GM18505 (cell line): ENCODE measurements around the gene CHST4.

ENCODE experiments used
- ATAC-seq: cut with Tn5 transposase; IDR thresholded peaks from one replicate; pipeline ENCODE4 v1.9.1; 2021; ENCODE audit not compliant: unreplicated experiment
- POLR2A ChIP-seq: IDR thresholded peaks from 4 replicates; pipeline ENCODE4 v1.6.1; 2011; ENCODE audit warnings: borderline replicate concordance; ENCODE audit not compliant: insufficient read depth, insufficient read length; ENCODE audit errors: extremely low read depth

CHST4 gene

DNA sequence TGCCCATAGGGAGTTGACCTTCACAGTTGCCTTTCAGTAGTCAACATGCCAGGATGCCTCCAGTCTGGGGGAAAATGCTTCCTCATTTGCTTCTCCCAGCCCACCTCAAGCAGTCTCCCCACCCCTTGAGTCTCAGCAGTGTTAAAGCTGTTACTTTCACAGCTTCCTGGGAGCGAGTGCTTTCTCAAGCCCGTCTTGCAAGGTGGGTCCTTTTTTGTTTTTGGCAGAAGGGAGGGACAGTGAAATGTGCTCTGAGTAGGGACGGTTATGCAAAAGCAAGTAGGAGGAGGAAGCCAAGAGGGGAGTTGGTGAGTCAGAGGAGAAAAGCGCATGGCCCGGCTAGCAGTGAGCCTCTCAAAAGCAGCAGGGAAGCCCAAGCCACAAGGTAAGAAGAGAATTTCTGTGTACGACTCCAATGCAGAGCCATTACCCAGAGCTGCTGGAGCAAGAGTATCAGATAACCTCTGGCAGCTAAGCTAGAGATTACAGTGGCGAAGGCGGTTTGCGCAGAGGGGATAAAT, at the start of gene CHST4:
Gene CHST4 (plus strand): TSS at position 316 of the 521 bp plus-strand sequence. CDS start 10,252 bp downstream, outside the sequence.
- ATAC-seq = no peak
- no peak for TF ChIP-seq POLR2A

DNA sequence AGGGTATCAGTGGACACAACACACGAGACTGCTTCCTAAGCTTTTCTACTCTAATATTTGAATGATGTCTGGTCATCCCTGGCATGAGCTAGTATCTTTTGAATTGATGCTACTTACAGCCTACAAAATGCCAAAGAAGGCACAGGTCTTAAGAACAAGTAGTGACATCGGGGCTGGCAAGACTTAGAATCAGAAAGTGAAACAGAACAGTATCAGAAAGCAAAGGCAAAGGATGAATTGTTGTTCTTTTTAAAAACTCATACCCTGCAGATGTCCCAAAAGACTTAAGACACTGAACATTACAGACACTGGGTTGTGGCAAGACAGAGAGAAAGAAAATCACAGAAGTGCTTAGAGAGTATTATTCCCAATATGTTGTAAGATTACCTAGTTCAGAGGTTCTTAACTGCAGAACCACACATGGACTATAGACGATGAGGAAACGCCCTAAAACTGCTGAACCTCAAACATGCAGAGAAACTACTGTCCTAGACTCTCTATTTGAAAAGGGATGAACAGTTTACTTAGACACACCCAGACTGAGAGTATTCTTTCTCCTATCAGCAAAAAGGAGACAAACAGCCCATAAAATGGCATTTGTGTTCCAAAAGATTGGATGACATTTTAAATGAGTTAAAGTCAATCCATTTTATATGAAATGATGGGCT, 49.6 kb upstream of the CHST4 start:
- no peak for ATAC-seq
- no peak for TF ChIP-seq POLR2A

DNA sequence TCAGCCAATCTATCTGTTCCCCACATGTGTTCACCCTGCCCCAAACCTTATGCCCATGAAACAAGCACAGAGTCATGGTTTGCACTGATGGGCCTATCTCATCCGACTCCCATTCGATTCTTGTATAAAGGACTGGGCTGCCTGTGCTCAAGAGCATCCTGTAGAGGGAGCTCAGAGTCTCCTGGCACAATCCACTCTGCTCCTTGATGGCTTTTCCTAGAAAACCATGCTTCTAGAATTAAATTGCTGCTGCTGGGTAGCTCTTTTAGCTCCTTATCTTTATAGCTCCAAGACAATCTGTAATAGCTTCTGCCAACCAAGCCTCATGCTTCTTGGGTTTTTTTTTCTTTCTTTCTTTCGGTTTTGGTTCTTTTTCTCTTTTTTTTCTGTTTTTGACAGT, 46.8 kb upstream of the CHST4 start:
- ATAC-seq = no peak
- no peak for TF ChIP-seq POLR2A

DNA sequence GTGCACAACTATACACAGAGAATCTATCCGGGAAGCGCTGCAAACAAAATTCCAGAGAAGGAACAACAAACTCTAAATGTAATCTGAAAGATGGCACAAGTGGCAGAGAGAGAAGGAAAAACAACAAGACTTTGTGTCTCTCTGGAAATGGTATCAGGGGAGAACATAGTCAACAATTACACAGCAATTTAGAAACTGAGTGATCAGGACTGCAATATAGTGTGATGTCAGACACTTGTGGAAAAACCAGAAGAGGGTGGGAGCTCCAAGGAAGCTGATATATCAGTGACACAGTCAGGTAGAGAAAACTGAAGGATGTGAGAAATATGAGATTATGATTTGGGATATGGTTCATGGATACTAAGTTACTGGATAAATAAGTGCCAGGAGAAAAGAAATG, 45.3 kb upstream of the CHST4 start:
- no peak for ATAC-seq
- TF ChIP-seq POLR2A = no peak

DNA sequence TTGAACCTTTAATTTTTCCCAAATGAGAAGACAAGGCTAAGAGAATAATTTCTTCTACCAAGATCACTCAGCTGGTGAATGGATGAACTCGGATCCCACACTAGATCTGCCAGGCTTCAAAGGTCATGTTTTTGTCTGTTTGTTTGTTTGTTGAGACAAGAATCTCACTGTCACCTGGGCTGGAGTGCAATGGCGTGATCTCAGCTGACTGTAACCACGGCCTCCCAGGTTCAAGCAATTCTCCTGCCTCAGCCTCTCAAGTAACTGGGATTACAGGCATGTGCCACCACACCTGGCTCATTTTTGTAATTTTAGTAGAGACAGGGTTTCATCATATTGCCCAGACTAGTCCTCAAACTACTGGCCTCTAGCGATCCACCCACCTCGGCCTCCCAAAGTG, 43.7 kb upstream of the CHST4 start:
- ATAC-seq = no peak
- TF ChIP-seq POLR2A = no peak

DNA sequence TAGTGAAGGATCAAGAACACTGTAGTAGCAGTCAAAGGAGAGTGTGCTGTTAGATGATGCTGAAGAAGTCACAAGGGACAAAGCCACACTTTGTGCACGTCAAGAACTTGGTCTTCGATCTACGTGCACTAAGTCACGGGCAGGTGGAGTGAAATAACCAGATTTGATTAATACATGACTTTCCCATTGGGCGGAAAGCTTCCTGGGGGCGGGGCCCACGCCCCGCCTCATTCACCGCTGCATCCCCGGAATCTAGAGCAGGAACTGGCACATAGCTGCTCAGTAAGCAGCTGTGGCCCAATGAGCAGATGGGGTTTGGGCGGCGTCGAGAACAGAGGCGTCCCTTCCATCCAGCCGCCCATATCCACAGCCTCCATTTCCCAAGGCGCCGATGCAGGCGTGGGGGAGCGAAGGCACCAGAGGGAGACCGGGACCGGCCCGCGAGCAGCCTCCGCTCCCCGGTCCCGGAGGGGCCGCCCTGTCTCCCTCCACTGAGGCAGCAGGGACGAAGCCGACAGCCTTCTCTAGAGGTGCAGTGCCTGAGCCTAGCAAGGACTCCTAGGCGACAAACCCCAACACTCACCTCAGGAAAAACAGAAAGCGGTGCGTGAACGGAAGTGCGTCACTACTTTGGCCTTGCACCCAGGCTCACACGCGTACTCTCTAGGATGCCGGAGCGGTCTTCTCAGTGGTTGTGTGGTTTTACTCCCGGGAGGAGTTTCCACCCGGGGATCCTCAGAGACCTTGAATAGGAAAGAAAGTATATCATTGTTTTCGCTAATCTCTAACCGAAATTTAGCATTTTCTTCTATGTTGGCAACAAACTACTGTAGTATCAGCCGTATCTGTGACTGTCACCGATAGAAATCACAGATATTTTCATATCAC, 42.0 kb upstream of the CHST4 start:
- peak; percentile 84 for TF ChIP-seq POLR2A
- ATAC-seq = peak; percentile 88

DNA sequence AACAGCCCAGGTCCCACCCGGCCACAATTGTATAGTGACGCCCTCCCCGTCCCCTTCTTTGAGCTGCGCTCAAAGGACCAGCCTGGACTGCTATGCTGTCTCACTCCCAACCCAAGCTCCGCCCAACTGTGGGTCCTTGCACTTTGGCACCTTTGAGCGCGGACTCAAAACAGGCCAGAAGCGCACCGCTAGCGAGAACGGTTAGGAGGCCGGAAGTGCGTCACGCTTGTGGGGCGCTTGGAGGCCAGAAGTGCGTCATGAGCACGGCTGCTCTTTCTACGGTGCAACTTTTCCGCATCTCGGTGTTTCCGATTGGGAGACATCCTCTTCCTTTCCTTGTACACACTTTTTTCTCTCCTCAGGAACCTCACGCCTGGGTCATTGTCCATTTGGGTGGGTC, 37.1 kb upstream of the CHST4 start, which contains the start of gene ZNF19:
Gene ZNF19 (minus strand): TSS at position 203 of the 400 bp plus-strand sequence. CDS start 7,210 bp downstream, outside the sequence.
- ATAC-seq = no peak
- no peak for TF ChIP-seq POLR2A

DNA sequence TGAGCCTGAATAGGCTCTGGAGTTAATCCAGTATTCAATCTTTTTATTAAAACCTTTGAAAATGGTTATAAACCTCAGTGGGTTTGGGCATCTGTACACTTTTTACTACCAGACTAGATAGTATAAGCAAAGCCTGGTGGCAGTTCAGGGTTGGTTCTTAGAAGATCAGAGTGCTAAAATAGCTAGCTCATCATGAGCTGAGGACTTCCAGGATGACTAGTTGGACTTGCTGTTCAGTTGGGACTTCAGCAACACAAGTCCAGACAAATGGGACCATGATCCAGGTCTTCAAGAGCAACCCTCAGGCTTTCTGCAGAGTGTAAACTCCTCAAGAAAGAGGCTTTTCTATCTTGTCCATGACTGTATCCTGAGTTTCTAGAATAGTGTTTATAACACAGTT, 35.9 kb upstream of the CHST4 start:
- ATAC-seq = no peak
- no peak for TF ChIP-seq POLR2A

DNA sequence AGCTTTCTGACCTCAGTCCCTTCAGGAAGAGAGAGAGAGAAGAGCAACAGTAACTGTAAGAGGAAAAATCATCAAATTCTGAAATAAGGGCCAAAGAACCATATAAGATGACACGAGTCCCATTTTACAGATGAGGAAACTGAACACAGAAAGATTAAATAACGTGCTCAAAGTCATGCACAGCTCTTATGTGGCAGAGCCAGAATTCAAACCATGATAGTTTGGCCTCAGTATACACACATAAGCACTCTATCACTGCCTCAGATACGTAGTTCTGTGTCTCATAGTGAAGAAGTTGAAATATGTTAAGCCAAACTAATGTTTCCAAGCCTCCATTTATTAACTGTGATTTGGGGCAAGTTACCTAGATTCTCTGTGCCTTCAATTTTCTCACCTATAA, 35.2 kb upstream of the CHST4 start:
- TF ChIP-seq POLR2A = no peak
- ATAC-seq = no peak

DNA sequence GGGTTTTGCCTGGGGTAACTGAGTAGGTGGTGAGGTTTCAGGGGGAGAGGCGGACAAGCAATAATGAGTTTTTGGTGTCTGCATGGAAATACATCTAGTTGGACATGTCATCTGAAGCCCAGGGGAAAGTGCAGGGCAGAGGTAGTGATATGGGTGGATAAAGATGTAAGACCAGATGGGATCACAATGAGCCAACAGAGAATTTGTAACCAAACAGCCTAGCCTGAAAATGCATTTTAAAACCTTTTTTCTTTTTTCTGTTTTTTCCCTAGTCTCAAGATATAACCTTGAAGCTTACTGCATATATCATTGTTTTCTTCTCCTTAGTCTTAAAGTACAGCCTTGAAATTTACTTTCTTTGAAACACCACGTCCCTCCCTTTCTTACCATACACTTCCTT, 33.4 kb upstream of the CHST4 start:
- ATAC-seq = no peak
- no peak for TF ChIP-seq POLR2A

DNA sequence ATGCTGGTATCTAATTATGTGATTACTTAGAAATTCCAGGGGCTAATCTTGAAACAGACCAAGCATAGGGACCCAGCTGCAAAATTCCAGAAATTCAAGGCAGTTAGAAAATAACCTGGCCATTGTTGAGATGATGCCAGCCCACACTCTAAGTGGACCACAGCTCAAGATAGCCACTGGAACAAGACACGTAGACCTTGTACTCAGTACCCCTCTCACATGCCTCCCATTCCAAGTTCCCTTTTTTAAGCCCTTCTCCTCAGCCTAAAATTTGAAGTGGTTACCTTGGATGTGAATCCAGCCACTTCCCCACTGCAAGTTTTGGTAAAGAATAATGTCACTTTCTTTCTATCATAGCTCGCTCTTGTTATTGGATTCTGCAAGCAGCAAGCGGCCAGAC, 33.0 kb upstream of the CHST4 start:
- ATAC-seq = no peak
- no peak for TF ChIP-seq POLR2A

DNA sequence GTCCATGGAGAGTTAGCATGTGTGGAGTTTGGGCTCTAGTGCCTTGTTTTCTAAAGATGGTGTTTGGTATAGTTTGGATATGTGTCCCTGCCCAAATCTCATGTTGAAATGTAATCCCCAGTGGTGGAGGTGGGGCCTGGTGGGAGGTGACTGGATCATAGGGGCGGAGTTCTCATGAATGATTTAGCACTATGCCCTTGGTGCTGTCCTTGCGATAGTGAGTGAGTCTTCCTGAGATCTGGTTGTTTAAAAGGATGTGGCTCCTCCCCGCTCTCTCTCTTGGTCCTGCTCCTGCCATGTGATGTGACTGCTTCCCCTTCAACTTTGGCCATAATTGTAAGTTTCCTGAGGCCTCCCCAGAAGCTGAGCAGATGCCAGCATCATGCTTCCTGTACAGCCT, 28.2 kb upstream of the CHST4 start:
- no peak for TF ChIP-seq POLR2A

DNA sequence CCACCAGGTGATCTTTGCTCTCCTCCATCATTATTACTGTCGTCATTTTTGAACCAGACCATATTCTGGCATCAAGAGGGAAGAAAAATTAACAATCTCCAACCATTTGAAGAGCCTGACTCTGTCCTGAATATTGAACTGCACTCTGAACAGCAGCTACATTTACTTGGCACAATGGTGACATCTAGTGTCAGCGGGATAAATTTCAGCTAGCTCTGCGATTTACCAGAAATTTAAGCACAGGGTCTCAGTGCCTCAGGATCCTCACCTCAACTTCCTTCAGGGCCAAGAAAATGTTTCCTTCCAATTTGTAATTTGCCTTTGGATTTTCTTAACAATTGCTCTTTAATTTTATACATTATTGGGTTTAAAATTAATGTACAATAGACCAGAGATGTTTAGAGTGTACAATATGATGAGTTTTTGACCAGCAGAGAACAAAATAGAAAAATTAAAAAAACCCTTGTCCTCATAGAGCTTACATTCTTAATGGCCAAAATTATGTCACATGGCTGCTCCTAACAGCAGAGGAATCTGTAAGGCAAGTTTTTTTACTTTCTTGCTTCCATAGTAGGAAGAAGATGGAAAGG, 26.4 kb upstream of the CHST4 start:
- no peak for ATAC-seq
- TF ChIP-seq POLR2A = no peak

More for the DNA sequence above, 28.2 kb upstream of the CHST4 start:
- ATAC-seq = no peak
